DND-41 (cell line): Measurements from ENCODE around the gene NUP214.

Experiments used
- EZH2 ChIP-seq: IDR thresholded peaks from 3 replicates; pipeline ENCODE4 v1.6.1; 2012; ENCODE audit warnings: borderline replicate concordance, low read depth, mild to moderate bottlenecking, moderate library complexity, low read length, inconsistent platforms; ENCODE audit not compliant: severe bottlenecking
- TF ChIP-seq, protein P1 (sequence below): IDR thresholded peaks from 2 replicates; pipeline ENCODE4 v1.5.1; 2012; ENCODE audit warnings: borderline replicate concordance, low read length, moderate library complexity, mild to moderate bottlenecking; ENCODE audit not compliant: poor library complexity, severe bottlenecking; ENCODE audit errors: extremely low read depth

DNA sequence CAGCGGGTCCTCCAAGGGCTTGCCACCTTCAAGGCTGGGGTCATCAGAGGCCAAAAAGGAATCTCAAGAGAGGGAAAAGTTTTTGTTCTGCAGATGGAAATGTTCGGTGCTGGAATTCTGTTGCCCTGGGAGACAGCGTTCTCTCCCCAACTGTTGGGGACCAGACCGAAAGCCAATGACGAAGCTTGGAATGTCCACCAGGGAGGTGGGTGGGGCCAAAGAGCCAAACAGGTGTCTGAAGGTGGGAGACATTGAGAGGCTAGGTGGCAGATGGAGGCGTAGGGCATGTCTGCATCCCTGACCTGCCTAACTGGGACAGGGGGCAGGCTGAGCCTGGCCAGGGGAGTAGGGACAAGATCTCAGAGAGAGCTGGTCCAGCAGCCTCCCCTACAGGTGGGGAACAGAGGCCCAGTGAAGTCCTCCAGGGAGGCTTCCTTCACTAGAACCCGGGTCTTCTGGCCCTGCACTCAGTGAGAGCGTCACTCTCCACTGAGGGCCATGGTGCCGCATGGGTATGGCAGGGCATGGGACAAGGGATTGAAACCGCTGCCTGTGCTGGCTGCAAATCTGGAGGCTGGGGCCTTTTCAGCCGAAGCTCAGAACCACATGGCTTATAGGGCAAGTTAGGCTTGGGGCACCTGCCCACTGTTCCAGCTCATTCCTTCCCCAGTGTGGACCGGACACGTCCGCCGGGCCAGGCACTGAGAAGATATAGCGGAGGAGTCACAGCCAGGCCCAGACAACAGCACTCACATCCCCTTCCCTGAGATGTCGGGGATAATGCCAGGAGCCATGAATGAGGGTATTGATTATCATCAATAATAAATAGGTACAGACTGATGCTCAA, 156.0 kb downstream of the NUP214 start:
- TF ChIP-seq, protein P1, sequence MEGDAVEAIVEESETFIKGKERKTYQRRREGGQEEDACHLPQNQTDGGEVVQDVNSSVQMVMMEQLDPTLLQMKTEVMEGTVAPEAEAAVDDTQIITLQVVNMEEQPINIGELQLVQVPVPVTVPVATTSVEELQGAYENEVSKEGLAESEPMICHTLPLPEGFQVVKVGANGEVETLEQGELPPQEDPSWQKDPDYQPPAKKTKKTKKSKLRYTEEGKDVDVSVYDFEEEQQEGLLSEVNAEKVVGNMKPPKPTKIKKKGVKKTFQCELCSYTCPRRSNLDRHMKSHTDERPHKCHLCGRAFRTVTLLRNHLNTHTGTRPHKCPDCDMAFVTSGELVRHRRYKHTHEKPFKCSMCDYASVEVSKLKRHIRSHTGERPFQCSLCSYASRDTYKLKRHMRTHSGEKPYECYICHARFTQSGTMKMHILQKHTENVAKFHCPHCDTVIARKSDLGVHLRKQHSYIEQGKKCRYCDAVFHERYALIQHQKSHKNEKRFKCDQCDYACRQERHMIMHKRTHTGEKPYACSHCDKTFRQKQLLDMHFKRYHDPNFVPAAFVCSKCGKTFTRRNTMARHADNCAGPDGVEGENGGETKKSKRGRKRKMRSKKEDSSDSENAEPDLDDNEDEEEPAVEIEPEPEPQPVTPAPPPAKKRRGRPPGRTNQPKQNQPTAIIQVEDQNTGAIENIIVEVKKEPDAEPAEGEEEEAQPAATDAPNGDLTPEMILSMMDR: no peak
- no peak for TF ChIP-seq EZH2
